ENCODE data around the gene MIGA1.

MIGA1 gene

GRCh38 chr1:77846966-77847365, 67.5 kb downstream of the MIGA1 start:
- DNase-seq (ENCODE audit: low read depth in 1 of 2, low spot score in 1 of 2) = no peak

GRCh38 chr1:77847621-77848080, 68.2 kb downstream of the MIGA1 start:
- DNase-seq (ENCODE audit: low read depth in 1 of 2, low spot score in 1 of 2) = no peak

- no peak for DNase-seq (ENCODE audit: low read depth in 1 of 2, low spot score in 1 of 2)
Observed at GRCh38 chr1:77850082-77850481, 70.6 kb downstream of the MIGA1 start.

GRCh38 chr1:77857552-77857951, 78.1 kb downstream of the MIGA1 start:
- no peak for DNase-seq (ENCODE audit: low read depth in 1 of 2, low spot score in 1 of 2)

- no peak for DNase-seq (ENCODE audit: low read depth in 1 of 2, low spot score in 1 of 2)
Observed at GRCh38 chr1:77858725-77859124, 79.3 kb downstream of the MIGA1 start.

- DNase-seq (ENCODE audit: low read depth in 1 of 2, low spot score in 1 of 2) = no peak
Observed at GRCh38 chr1:77859248-77859647, 79.8 kb downstream of the MIGA1 start.

- no peak for DNase-seq (ENCODE audit: low read depth in 1 of 2, low spot score in 1 of 2)
Observed at GRCh38 chr1:77866296-77866695, 86.8 kb downstream of the MIGA1 start.

- DNase-seq (ENCODE audit: low read depth in 1 of 2, low spot score in 1 of 2) = no peak
Observed at GRCh38 chr1:77872645-77873044, 93.2 kb downstream of the MIGA1 start.

GRCh38 chr1:77873461-77873860, 94.0 kb downstream of the MIGA1 start:
- no peak for DNase-seq (ENCODE audit: low read depth in 1 of 2, low spot score in 1 of 2)

- DNase-seq (ENCODE audit: low read depth in 1 of 2, low spot score in 1 of 2) = no peak
Observed at GRCh38 chr1:77874804-77875445, 95.5 kb downstream of the MIGA1 start.

- no peak for DNase-seq (ENCODE audit: low read depth in 1 of 2, low spot score in 1 of 2)
Observed at GRCh38 chr1:77876884-77877283, 97.4 kb downstream of the MIGA1 start.

- DNase-seq (ENCODE audit: low read depth in 1 of 2, low spot score in 1 of 2) = no peak
Observed at GRCh38 chr1:77881061-77881460, 101.6 kb downstream of the MIGA1 start.

- DNase-seq (ENCODE audit: low read depth in 1 of 2, low spot score in 1 of 2) = no peak
Observed at GRCh38 chr1:77882411-77882810, 103.0 kb downstream of the MIGA1 start.

GRCh38 chr1:77888081-77888780, 108.8 kb downstream of the MIGA1 start, which contains the start of gene NEXN:
Gene NEXN (plus strand): TSS chr1:77888624. CDS start chr1:77916107, 27,483 bp downstream.
- DNase-seq (ENCODE audit: low read depth in 1 of 2, low spot score in 1 of 2) = no peak

GRCh38 chr1:77888781-77889642, 109.6 kb downstream of the MIGA1 start:
- no peak for DNase-seq (ENCODE audit: low read depth in 1 of 2, low spot score in 1 of 2)

- DNase-seq (ENCODE audit: low read depth in 1 of 2, low spot score in 1 of 2) = no peak
Observed at GRCh38 chr1:77889671-77890070, 110.2 kb downstream of the MIGA1 start.

GRCh38 chr1:77891200-77891599, 111.8 kb downstream of the MIGA1 start:
- DNase-seq (ENCODE audit: low read depth in 1 of 2, low spot score in 1 of 2) = no peak

GRCh38 chr1:77899647-77900320, 120.3 kb downstream of the MIGA1 start:
- DNase-seq (ENCODE audit: low read depth in 1 of 2, low spot score in 1 of 2) = no peak

- no peak for DNase-seq (ENCODE audit: low read depth in 1 of 2, low spot score in 1 of 2)
Observed at GRCh38 chr1:77900687-77901293, 121.3 kb downstream of the MIGA1 start.

GRCh38 chr1:77905603-77906002, 126.2 kb downstream of the MIGA1 start:
- DNase-seq (ENCODE audit: low read depth in 1 of 2, low spot score in 1 of 2) = no peak
